Mucosa of descending colon (tissue), 3 donors: ENCODE data around the gene CPEB1. TPM values are rescaled to one million over a fixed set of nuclear protein-coding genes. Genes with fewer than 3 reads are reported as not detected.
A peak's percentile ranks its signal among the peaks of the same experiment; 100 is the strongest.

ENCODE experiments used
- ATAC-seq: fragments of 200-7000 bp; cut with Tn5 transposase; one replicate; pipeline ENCODE4 v1.9.1; 2020; ENCODE audit warnings: mild to moderate bottlenecking, moderate library complexity
- DNase-seq, 3 donors: peaks; one replicate each; pipeline ENCODE4 v3.0.0-alpha.2; 2020
- H3K36me3 ChIP-seq: fragments of 200-600 bp; one replicate; pipeline ENCODE4 v1.8.0; 2021; ENCODE audit warnings: low read depth, mild to moderate bottlenecking
- H3K4me1 ChIP-seq: fragments of 200-600 bp; one replicate; pipeline ENCODE4 v1.8.0; 2021; ENCODE audit warnings: low read depth, mild to moderate bottlenecking
- H3K4me3 ChIP-seq: fragments of 200-600 bp; one replicate; pipeline ENCODE4 v1.8.0; 2021; ENCODE audit warnings: mild to moderate bottlenecking
- H3K9me3 ChIP-seq: fragments of 200-600 bp; one replicate; pipeline ENCODE4 v1.8.0; 2021; ENCODE audit warnings: mild to moderate bottlenecking
- intact Hi-C, 2 donors: fragments of 100-400 bp; cut with DNase I in 1 of 2; cut with micrococcal nuclease in 1 of 2; formaldehyde crosslinking; loops; one replicate each; pipeline versions ENCODE4 v1.11.0 to v1.11.1; 2022; cut with DNase I, micrococcal nuclease
- total RNA-seq, 3 donors: library from RNA; stranded (reverse); fragmentation: NEBNext Ultra II Directional in 2 of 3; extraction: Animal tissue kit (Norgen Biotek cat#: 25700) in 2 of 3; gene quantifications; one replicate each; pipeline versions ENCODE4 v1.2.1 to v1.2.4, GENCODE V29; 2021 to 2023
- TF ChIP-seq, protein P1 (sequence below): fragments of 200-600 bp; IDR thresholded peaks from one replicate; pipeline ENCODE4 v1.8.0; 2022; ENCODE audit warnings: antibody characterized with exemption, mild to moderate bottlenecking
- donor health status: DM: no; HTN: no; CAD: no; lungs with moderate emphysema.
- donor health status: DM: no; HTN: no; CAD: no.
- donor health status: DM: no; HTN: yes; CAD: no.

The CPEB1 gene
- total RNA-seq, 3 donors from 2014 or later: 0.61 to 11.8 (median 1.4) TPM

DNA sequence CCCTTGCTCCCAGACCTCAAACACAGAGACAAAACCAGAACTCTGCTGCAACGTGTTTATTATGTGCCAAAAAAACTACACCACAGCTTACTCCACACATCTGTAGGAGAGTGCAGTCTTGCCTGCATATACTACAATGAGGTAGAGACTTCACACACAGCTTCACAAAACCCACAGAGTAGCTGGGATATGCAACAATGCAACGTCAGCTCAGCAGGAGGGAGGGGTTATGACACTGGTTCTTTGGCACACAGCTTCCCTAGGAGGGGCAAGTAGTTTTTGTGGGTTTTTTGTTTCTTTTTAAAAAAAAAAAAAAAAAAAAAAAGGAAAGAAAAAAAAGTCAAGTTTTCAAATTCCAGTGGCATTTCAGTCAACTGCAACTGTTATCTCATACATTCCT is 104.0 kb downstream of the CPEB1 start:
- no peak for ATAC-seq
- Histone ChIP-seq H3K36me3 (no peaks in the 10 kb centered on the region), H3K9me3 (no peaks in the 10 kb centered on the region), H3K4me3 (no peak overlapping the region), H3K4me1 (peaks cover 14% of the 10 kb centered on the region)
- DNase-seq: no peak
- TF ChIP-seq, protein P1, sequence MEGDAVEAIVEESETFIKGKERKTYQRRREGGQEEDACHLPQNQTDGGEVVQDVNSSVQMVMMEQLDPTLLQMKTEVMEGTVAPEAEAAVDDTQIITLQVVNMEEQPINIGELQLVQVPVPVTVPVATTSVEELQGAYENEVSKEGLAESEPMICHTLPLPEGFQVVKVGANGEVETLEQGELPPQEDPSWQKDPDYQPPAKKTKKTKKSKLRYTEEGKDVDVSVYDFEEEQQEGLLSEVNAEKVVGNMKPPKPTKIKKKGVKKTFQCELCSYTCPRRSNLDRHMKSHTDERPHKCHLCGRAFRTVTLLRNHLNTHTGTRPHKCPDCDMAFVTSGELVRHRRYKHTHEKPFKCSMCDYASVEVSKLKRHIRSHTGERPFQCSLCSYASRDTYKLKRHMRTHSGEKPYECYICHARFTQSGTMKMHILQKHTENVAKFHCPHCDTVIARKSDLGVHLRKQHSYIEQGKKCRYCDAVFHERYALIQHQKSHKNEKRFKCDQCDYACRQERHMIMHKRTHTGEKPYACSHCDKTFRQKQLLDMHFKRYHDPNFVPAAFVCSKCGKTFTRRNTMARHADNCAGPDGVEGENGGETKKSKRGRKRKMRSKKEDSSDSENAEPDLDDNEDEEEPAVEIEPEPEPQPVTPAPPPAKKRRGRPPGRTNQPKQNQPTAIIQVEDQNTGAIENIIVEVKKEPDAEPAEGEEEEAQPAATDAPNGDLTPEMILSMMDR: no peak
- intact Hi-C loops: no loop called here

DNA sequence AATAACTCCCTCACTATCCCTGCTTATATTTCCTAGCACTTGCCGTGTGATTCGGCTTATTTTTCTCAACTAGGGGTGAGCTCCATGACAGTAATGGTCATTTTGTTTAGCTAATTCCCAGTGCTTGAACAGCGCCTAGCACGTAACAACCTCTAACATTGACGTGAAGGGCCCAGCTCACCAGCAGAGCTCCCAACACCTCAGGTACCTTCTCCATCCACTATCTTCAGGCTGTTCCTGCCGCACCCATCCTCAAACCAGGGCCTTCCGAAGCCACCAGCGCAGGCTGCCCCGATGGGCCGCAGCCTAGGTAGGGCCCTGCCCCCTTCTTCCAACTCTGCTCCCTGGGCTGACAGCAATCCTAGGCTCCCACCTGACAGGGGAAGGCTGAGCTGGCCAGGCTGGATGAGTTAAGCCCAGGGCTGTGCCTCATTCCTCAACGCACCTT is 106.2 kb downstream of the CPEB1 start:
- peak overlapping the region; percentile 62 for H3K4me3 ChIP-seq
- DNase-seq (peak in 2 of 3 donors; percentile 23 to 49), ATAC-seq (peak; percentile 10)
- TF ChIP-seq, protein P1: no peak
- intact Hi-C loops: no loop called here
- peaks cover 9% of the 10 kb centered on the region for H3K36me3 ChIP-seq
- H3K4me1 ChIP-seq: peaks cover 16% of the 10 kb centered on the region
- no peaks in the 10 kb centered on the region for H3K9me3 ChIP-seq

DNA sequence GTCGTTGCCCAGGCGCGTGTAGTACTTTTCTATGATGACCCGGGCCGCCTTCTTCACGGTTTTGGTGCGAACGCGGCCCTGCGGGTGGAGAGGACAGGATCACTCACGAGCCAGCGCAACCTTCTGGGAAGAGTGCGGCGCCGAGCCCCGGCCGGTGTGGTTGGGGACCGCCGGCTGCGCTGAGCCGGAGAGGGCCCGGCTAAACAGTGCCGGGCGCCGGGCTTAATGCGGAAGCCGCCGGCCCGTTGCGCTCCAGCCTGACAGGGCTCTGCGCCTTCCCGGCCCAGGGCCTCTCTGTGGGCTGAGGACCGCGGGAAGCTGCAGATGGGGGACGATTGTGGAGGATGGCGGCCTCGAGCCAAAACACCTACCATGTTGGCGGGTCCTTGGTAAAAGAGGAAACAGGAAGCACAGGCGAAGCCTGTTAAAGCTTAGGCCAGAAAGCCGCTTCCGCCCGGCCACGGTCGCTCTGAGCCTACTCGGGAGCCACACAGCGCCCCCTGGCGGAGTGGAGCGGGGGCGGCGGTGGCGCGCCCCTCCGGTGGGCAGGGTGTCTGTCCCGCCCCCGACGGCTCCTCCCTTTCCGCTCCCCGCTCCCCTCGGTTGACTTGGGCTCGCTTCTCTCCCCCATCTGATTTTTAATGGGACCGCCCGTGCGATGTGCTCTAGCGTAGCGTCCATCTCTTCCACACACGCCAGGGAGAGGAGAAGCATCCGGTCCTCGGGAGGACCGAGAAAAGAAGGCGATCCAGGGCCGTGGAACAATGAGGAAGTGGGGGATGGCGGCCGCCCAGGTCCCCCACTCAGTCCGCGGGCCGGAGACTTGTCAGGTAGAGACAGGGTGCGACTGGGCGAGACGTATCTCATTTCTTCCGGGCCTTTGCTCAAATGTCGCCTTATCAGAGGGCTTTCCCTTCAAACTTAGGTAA is 106.8 kb downstream of the CPEB1 start, which contains the start of gene RPS17:
Gene RPS17 (minus strand): TSS at position 403 of the 929 bp plus-strand sequence. CDS start 29 bp downstream, at position 374.
- DNase-seq (peak; percentile 97 to 99 (median 98)), ATAC-seq (peak; percentile 99)
- Histone ChIP-seq H3K4me1 (peaks cover 16% of the 10 kb centered on the region), H3K4me3 (peak within 1 kb of the TSS; percentile 62), H3K9me3 (no peaks in the 10 kb centered on the region), H3K36me3 (peaks cover 9% of the 10 kb centered on the region)
- TF ChIP-seq, protein P1: peak; percentile 99
- intact Hi-C loops: no loop called here

DNA sequence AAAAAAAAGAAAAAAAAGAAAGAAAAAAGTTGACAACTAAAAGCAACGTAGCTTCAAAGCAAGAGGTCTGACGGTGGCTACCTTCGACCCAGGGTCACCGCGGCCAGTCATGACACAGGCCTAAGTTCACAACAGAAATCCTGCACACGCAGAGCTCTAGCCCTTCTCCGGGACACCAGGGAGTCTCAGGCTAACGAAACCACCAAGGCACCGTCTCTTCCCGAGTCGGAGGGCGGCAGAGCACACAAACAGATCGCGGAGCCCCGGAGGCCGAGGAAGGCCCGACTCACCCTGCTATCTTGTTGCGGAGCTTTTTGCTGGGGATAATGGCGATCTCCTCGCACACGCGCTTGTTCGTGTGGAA is 107.5 kb downstream of the CPEB1 start:
- intact Hi-C loops: no loop called here
- TF ChIP-seq, protein P1: no peak
- no peak for DNase-seq
- Histone ChIP-seq H3K36me3 (peaks cover 9% of the 10 kb centered on the region), H3K9me3 (no peaks in the 10 kb centered on the region), H3K4me1 (peaks cover 16% of the 10 kb centered on the region), H3K4me3 (peak overlapping the region; percentile 62)
- peak; percentile 8 for ATAC-seq

DNA sequence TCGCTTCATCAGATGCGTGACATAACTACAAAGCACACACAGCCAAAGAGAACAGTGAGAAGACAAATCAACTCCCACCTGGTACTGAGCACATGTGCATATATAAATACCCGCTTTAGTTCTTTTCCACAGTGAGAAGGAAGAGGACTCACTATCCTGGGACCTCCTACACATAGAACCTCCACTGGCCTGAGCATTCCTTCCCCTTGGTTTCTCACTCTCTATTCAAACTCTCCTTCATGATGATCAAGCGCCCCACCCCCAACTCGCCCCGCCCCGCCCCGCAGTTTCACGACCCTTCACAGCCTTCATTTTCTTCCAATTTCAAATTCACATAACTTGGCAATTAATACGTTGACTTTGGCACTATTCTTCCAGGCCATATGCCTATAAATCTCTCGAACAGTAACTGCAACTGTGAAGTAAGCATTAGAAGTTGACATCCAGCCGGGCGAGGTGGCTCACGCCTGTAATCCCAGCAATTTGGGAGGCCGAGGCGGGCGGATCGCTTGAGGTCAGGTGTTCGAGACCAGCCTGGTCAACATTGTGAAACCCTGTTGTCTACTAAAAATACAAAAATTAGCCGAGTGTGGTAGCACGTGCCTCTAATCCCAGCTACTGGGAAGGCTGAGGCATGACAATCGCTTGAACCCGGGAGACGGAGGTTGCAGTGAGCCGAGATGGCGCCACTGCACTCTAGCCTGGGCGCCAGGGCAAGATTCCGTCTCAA is 108.0 kb downstream of the CPEB1 start:
- TF ChIP-seq, protein P1: no peak
- no peak for ATAC-seq
- Histone ChIP-seq H3K4me3 (peak overlapping the region; percentile 62), H3K9me3 (no peaks in the 10 kb centered on the region), H3K4me1 (peaks cover 16% of the 10 kb centered on the region), H3K36me3 (peaks cover 9% of the 10 kb centered on the region)
- intact Hi-C loops: no loop called here
- peak in 2 of 3 donors; percentile 9 to 29 for DNase-seq
